ENCODE measurements around the gene COL4A4.

DNA sequence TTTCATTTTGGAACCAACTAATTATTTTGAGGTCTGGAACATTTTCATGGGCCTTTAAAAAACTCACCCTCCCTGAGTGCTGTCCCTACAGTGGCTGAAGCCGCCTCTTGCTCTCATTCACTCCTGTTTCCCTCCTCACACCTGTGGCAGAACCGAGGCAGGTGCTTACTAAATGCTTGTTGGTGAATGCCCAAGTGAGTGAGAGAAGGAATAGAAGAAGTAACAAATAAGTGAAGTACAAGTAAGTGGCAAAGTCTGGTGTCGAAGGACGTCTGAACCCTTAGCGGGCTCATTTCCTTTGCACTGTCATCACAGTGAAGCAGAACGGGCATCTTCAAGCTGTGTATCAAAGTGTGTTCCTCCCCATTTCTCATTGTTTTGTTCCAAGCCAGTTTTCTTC is 192.9 kb downstream of the COL4A4 start:
- TF ChIP-seq, protein P1, sequence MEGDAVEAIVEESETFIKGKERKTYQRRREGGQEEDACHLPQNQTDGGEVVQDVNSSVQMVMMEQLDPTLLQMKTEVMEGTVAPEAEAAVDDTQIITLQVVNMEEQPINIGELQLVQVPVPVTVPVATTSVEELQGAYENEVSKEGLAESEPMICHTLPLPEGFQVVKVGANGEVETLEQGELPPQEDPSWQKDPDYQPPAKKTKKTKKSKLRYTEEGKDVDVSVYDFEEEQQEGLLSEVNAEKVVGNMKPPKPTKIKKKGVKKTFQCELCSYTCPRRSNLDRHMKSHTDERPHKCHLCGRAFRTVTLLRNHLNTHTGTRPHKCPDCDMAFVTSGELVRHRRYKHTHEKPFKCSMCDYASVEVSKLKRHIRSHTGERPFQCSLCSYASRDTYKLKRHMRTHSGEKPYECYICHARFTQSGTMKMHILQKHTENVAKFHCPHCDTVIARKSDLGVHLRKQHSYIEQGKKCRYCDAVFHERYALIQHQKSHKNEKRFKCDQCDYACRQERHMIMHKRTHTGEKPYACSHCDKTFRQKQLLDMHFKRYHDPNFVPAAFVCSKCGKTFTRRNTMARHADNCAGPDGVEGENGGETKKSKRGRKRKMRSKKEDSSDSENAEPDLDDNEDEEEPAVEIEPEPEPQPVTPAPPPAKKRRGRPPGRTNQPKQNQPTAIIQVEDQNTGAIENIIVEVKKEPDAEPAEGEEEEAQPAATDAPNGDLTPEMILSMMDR (conservative IDR thresholded peaks at IDR 0.05; ENCODE audit: low read depth, low read length) = no peak
- TF ChIP-seq EZH2phosphoT487 (IDR thresholded peaks at IDR 0.05; ENCODE audit: borderline replicate concordance, low read length) (no peak), EZH2 (IDR thresholded peaks at IDR 0.05; ENCODE audit: low read length, unreplicated experiment) (no peak)

All from PC-3 (cell line).